Activated naive CD4-positive, alpha-beta T cell treated with anti-CD3 and anti-CD28 coated beads, Interleukin-2, amount 50 U/mL, for 24 hours (primary cell): ENCODE data around the gene MAPK1.
"Not testable (repeated sequence)": the region's sequence is repeated elsewhere in the genome, so short reads cannot be mapped to it uniquely, and the experiment has no call there.

Experiments
- H3K27ac Mint-ChIP-seq: one replicate; pipeline ENCODE4 v1.8.0; 2021; ENCODE audit warnings: mild to moderate bottlenecking, mixed read lengths
- H3K27me3 Mint-ChIP-seq: one replicate; pipeline ENCODE4 v1.8.0; 2021; ENCODE audit warnings: mixed read lengths
- H3K36me3 Mint-ChIP-seq: one replicate; pipeline ENCODE4 v1.8.0; 2021; ENCODE audit warnings: mixed read lengths
- H3K4me1 Mint-ChIP-seq: one replicate; pipeline ENCODE4 v1.8.0; 2021; ENCODE audit warnings: mixed read lengths
- H3K4me3 Mint-ChIP-seq: one replicate; pipeline ENCODE4 v1.8.0; 2021; ENCODE audit warnings: mild to moderate bottlenecking, mixed read lengths
- H3K9me3 Mint-ChIP-seq: one replicate; pipeline ENCODE4 v1.8.0; 2021; ENCODE audit warnings: mixed read lengths

MAPK1 gene

DNA sequence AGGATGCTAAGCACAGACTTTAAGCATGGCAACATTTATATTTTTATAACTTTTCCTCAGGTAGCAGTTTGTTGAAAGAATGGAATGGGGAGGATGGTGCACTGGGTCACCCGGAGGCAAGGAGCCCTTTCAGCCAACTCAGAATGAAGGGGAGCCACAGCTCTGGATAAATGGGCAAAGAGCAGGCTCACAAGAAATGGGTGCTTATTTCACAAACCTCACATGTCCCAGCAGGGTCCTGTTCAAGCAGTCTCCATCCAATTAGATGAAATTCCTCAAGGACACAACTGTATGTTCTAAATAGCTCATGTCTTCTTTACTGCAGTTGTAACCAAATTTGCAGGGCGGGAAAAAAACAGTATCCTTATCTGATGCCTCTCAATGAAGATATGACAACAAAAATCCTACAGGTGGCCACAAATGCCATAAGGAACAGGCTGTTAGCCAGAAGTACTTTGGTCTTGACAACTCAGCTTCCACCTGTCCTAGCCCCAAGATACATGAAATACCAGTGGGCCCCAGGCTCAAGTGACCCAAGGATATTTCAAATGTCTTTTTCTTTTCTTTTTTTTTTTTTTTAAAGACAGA is 48.2 kb downstream of the MAPK1 start:
- H3K36me3 Mint-ChIP-seq, result peaks cover 7% of the 10 kb centered on the region
- no peaks in the 10 kb centered on the region for H3K27me3 Mint-ChIP-seq
- peak overlapping the region; percentile 55 for H3K27ac Mint-ChIP-seq
- H3K4me3 Mint-ChIP-seq, result no peak overlapping the region
- H3K4me1 Mint-ChIP-seq, result peaks cover 83% of the 10 kb centered on the region
- no peaks in the 10 kb centered on the region for H3K9me3 Mint-ChIP-seq

DNA sequence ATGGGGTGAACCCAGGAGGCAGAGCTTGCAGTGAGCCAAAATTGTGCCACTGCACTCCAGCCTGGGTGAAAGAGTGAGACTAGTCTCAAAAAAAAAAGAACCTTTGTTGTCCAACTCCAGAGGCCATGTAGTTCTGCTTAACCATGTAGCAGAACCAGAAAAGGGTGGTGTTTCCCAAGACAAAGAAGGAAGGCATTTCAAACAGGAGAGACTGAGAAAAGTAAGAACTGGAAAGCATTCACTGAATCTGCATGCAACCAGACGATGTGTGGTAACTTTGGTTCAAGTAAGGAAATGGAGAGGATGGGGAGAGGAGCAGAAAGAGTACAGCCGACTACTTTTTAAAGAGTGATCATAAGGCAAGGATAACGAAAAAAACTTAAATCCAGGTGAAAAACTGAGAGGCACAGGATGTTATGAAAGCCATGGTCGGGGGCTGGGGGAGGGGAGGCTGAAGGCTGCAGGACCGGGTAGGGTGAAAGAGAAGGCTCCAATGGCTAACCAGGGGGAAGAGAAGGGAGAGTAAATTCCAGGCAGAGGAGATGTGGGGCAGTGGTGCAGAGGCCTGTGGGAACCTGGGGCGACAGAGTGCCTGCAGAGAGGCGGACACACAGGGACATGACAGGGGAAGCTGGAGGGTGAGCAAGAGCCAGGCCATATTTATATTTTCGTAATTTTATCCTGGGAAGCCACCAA is 48.8 kb downstream of the MAPK1 start:
- H3K36me3 Mint-ChIP-seq, result peaks cover 9% of the 10 kb centered on the region
- H3K27ac Mint-ChIP-seq, result peak overlapping the region; percentile 63
- H3K4me3 Mint-ChIP-seq, result no peak overlapping the region
- no peaks in the 10 kb centered on the region for H3K9me3 Mint-ChIP-seq
- peaks cover 81% of the 10 kb centered on the region for H3K4me1 Mint-ChIP-seq
- no peaks in the 10 kb centered on the region for H3K27me3 Mint-ChIP-seq

DNA sequence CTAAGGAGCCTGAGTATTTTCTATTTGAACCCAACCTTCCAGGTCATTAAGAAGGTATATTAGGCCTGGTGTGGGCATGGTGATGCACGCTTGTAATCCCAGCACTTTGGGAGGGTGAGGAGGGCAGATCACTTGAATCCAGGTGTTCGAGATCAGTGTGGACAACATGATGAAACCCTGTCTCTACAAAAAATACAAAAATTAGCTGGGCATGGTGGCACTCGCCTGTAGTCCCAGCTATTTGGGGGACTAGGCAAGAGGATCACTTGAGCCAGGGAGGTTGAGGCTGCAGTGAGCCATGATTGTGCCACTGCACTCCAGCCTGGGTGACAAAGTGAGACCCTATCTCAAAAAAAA is 50.0 kb downstream of the MAPK1 start:
- Mint-ChIP-seq H3K4me1 (peaks cover 79% of the 10 kb centered on the region), H3K27ac (peak overlapping the region; percentile 97), H3K36me3 (peaks cover 11% of the 10 kb centered on the region)
- H3K27me3 Mint-ChIP-seq, H3K9me3 Mint-ChIP-seq, H3K4me3 Mint-ChIP-seq: not testable (repeated sequence)

DNA sequence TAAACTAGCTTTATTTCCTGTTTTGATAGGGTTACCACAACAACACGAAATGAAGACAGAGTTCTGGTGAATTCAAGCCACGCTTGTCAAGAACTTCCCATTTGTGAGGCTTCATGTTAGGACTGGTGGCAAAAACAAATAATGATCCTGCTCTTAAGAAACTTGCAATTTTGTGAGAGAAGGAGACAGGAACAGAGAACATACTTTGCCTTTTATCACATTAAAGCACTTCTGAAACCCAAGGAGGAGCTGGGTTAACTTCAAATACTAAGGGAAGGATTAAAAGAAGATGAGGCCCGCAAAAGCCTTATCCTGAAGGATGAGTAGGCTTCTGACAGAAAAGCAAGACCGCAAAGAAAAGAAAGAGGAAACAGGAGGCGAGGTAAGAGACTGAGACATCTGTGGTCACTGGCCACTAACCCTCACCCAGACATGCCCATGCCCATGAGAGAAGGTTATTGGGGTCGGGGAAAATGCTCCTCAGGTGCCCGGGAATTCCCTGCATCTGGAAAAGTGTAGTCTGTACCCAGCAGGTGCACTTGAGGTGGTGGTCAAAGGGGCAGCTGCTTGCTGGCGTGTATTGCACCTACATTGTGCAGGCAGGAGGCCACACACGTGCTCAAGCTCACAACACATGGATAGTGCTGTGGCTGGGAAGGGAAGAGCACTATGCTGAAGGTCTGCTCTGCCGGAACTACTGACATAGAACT is 50.5 kb downstream of the MAPK1 start:
- Mint-ChIP-seq H3K27me3 (no peaks in the 10 kb centered on the region), H3K4me1 (peaks cover 80% of the 10 kb centered on the region), H3K27ac (peak overlapping the region; percentile 97), H3K4me3 (peak overlapping the region; percentile 80), H3K9me3 (no peaks in the 10 kb centered on the region), H3K36me3 (peaks cover 11% of the 10 kb centered on the region)

DNA sequence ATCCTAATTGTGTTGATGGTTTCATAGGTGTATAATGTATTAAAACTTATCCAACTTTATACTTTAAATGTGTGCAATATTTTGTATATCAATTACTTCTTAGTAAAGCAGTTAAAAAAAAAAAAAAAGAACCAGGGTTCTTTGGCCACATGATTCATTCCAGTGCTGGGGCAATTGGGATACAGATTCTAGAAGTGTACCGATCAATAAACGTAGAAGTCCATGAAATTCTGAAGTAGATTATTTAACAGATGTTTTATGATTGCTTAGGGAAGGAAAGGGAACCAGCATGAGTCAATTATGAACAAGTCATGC is 51.0 kb downstream of the MAPK1 start:
- peak overlapping the region; percentile 80 for H3K4me3 Mint-ChIP-seq
- peaks cover 81% of the 10 kb centered on the region for H3K4me1 Mint-ChIP-seq
- no peaks in the 10 kb centered on the region for H3K9me3 Mint-ChIP-seq
- peaks cover 10% of the 10 kb centered on the region for H3K36me3 Mint-ChIP-seq
- no peaks in the 10 kb centered on the region for H3K27me3 Mint-ChIP-seq
- peak overlapping the region; percentile 97 for H3K27ac Mint-ChIP-seq

DNA sequence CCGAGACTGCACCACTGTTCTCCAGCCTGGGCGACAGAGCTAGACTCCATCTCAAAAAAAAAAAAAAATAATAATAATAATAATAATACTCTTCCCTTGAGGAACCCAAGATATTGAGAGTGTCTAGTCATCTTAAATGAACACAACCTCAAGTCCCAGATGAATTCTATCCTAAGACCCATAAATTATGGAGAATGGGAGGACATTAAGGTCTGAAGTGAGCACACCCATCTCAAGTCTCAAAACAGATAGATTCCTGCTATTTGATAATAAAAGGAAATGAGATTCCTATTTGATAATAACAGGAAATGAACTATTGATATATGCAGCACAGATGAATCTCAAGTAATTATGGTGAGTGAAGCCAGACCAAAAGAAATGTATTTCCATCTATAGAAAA is 51.5 kb downstream of the MAPK1 start:
- Mint-ChIP-seq H3K4me3 (no peak overlapping the region), H3K9me3 (no peaks in the 10 kb centered on the region), H3K36me3 (peaks cover 9% of the 10 kb centered on the region), H3K27me3 (no peaks in the 10 kb centered on the region), H3K27ac (peak overlapping the region; percentile 68), H3K4me1 (peaks cover 78% of the 10 kb centered on the region)

DNA sequence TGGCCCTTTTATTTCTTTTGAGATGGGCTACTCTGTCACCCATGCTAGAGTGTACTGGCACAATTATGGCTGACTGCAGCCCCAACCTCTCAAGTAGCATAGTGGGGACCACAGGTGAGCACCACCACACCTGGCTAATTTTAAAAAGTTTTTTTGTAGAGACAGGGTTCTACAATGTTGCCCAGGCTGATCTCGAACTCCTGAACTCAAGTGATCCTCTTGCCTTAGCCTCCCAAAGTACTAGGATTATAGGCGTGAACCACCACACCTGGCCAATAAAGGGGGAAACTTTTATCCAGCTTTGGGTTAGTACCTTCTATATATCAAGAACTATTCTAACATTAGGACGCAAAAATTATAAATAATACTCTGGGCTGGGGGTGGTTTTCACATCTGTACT is 52.1 kb downstream of the MAPK1 start:
- H3K27ac Mint-ChIP-seq, result no peak overlapping the region
- no peaks in the 10 kb centered on the region for H3K27me3 Mint-ChIP-seq
- peaks cover 79% of the 10 kb centered on the region for H3K4me1 Mint-ChIP-seq
- H3K9me3 Mint-ChIP-seq, result no peaks in the 10 kb centered on the region
- no peak overlapping the region for H3K4me3 Mint-ChIP-seq
- peaks cover 9% of the 10 kb centered on the region for H3K36me3 Mint-ChIP-seq

DNA sequence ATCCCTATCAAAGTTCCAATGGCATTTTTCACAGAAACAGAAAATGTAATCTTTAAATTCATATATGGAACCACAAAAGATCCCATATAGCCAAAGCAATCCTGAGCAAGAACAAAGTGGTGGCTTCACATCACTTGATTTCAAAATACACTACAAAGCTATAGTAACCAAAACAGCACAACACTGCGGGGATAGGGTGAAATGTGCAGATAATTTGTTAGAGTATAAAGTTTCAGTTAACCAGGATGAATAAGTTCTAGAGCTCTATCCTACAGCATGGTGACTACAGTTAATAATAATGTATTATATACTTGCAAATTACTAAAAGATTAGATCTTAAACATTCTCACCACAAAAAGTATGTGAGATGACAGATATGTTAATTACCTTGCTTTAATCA is 55.5 kb downstream of the MAPK1 start:
- Mint-ChIP-seq H3K27me3 (no peaks in the 10 kb centered on the region), H3K36me3 (peaks cover 8% of the 10 kb centered on the region), H3K4me1 (peaks cover 67% of the 10 kb centered on the region), H3K27ac (no peak overlapping the region), H3K9me3 (no peaks in the 10 kb centered on the region), H3K4me3 (no peak overlapping the region)

DNA sequence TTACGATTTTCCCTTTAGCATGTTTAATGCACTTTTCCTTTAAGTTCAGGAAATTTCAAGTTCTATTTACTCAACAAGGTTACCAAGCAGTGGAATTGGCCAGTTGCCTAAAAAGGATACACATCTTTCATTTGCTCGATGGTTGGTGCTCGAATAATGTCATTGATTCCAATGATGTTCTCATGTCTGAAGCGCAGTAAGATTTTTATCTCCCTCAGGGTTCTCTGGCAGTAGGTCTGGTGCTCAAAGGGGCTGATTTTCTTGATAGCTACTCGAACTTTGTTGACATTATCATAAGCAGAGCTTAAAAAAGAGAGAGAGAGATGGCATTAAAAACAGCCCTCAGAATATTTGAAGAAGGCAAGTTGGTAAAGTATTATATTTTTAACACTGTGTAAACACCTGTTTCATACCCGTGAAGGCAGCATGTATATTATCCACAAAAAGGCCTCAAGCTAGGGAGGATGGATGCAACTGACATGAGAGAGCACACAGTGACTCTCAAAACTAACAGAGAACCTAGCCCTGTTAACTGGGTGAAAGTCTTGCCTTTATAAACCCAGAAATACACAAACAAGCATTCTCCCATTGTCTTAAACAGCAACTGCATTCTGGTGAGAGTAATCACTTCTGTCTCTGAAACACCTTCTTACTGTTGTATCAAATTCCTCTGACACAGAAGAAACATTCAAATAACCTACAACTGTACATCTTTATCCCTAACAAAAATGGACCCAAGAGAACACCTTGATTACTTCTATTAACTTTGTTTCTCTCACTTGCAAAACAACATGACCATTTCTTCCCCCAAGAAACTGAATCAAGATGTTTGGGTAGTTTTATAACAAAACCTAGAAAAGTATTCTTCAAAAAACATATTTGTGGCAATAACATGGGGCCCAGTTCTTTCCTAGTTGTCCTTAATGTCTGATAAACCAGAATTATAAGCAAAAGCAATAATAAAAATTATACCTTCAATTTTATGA is 59.6 kb downstream of the MAPK1 start:
- Mint-ChIP-seq H3K9me3 (no peaks in the 10 kb centered on the region), H3K4me3 (no peak overlapping the region), H3K36me3 (peaks cover 10% of the 10 kb centered on the region), H3K27ac (peak overlapping the region; percentile 48), H3K27me3 (no peaks in the 10 kb centered on the region), H3K4me1 (peaks cover 38% of the 10 kb centered on the region)

DNA sequence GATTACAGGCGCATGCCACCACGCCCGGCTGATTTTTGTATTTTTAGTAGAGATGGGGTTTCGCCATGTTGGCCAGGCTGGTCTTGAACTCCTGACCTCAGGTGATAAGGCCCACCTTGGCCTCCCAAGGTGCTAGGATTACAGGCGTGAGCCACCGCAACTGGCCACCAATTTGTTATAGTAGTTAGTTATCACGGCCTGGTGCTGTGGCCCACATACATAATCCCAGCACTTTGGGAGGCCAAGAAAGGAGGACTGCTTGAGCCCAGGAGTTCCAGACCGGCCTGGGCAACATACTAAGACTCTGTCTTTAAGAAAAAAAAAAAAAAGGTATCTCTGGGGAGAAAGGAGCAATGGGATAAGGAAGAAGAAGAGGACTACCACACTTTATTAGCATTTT is 62.1 kb downstream of the MAPK1 start:
- peaks cover 22% of the 10 kb centered on the region for H3K36me3 Mint-ChIP-seq
- H3K27ac Mint-ChIP-seq, result peak overlapping the region; percentile 71
- peaks cover 24% of the 10 kb centered on the region for H3K4me1 Mint-ChIP-seq
- H3K4me3 Mint-ChIP-seq, H3K27me3 Mint-ChIP-seq, H3K9me3 Mint-ChIP-seq: not testable (repeated sequence)

DNA sequence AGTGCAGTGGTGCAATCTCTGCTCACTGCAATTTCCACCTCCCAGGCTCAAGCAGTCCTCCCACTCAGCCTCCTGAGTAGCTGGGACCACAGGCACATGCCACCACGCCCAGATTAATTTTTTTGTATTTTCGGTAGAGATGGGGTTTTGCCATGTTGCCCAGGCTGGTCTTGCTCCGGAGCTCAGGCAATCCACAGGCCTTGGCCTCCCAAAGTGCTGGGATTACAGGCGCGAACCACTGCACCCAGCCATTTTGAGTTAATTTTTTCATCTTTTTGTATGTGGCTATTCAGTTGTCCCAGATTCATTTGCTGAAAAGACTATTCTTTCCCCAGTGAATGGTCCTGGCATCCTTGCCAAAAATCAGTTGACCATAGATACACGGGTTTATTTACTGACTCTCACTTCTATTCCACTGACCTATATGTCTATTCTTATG is 63.6 kb downstream of the MAPK1 start:
- H3K36me3 Mint-ChIP-seq, result peaks cover 19% of the 10 kb centered on the region
- H3K4me3 Mint-ChIP-seq, result no peak overlapping the region
- H3K27me3 Mint-ChIP-seq, result no peaks in the 10 kb centered on the region
- H3K27ac Mint-ChIP-seq, result no peak overlapping the region
- peaks cover 19% of the 10 kb centered on the region for H3K4me1 Mint-ChIP-seq
- H3K9me3 Mint-ChIP-seq, result no peaks in the 10 kb centered on the region

DNA sequence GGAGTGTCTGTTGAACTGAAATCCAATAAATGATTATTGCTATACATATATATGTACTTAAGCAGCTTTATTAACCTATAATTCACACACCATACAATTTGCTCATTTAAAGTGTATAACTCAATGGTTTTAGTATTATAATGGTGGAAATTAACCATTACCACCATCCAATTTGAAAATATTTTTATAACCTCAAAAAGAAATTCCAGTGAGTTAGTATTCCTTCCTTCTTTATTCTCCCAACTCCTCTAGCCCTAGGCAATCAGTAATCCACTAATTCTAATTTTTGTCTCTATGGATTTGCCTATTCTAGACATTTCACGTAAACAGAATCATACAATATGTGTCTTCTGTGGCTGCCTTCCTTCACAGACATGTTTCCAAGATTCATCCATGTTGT is 64.8 kb downstream of the MAPK1 start:
- no peak overlapping the region for H3K27ac Mint-ChIP-seq

DNA sequence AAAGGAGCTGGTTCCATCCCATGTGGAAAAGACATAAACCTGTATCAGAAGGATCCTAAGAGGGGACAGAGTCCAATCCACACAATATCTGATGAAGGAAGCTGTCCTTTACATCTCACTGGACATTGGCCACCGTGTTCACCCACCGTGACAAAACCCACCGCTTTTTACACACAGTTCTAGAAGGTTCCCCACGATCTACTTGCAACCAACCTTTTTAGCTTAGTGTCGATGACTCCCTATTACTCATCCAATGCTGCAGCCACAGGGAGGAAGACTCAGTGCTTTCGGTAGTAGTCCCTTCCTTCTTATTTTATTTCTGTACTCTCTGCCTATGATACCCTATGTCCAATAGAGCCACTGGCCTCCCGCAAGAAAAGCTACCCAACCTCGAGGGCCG is 65.4 kb downstream of the MAPK1 start:
- Mint-ChIP-seq H3K36me3 (peaks cover 22% of the 10 kb centered on the region), H3K27ac (no peak overlapping the region), H3K4me1 (peaks cover 5% of the 10 kb centered on the region), H3K4me3 (no peak overlapping the region), H3K27me3 (no peaks in the 10 kb centered on the region), H3K9me3 (no peaks in the 10 kb centered on the region)

More for the DNA sequence above, 64.8 kb downstream of the MAPK1 start:
- Mint-ChIP-seq H3K9me3 (no peaks in the 10 kb centered on the region), H3K36me3 (peaks cover 20% of the 10 kb centered on the region), H3K4me3 (no peak overlapping the region), H3K4me1 (peaks cover 11% of the 10 kb centered on the region), H3K27me3 (no peaks in the 10 kb centered on the region)

DNA sequence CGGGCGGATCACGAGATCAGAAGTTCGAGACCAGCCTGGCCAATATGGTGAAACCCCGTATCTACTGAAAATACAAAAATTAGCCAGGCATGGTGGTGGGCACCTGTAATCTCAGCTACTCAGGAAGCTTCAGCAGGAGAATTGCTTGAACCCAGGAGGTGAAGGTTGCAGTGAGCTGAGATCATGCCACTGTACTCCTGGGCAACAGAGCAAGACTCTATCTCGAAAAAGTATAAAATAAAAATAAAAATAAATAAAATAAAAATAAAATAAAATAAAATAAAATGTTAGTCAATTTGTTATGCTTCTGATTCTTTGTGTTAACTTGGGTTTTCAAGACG is 66.2 kb downstream of the MAPK1 start:
- not testable (repeated sequence) for H3K27me3 Mint-ChIP-seq, H3K9me3 Mint-ChIP-seq, H3K27ac Mint-ChIP-seq, H3K4me3 Mint-ChIP-seq, H3K4me1 Mint-ChIP-seq
- H3K36me3 Mint-ChIP-seq, result peaks cover 20% of the 10 kb centered on the region

DNA sequence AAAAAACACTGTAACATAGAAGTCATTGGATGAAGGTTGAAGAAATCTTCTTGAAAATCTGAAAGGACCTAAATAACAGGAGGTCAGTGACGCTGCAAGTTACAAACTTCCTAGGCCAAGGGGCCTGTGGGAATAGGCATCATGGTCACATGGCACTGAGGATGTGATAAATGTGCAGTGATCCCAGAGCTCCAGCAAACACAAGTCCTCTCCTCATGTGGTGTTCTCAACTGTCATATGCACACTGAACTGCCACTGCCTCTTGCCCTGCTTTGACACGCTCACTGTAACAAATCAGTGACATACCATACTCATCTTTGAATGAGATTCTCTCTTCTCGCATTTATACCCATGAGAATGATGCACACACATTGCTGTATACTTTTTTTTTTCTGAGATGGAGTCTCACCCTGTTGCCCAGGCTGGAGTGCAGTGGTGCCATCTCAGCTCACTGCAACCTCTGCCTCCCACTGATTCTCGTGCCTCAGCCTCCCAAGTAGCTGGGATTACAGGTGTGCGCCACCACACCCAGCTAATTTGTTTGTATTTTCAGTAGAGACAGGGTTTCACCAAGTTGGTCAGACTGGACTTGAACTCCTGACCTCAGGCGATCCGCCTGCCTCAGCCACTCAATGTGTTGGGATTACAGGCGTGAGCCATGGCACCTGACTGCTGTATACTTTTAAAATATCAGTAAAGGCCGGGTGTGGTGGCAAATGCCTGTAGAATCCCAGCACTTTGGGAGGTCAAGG is 66.7 kb downstream of the MAPK1 start:
- H3K4me3 Mint-ChIP-seq, result no peak overlapping the region
- no peaks in the 10 kb centered on the region for H3K9me3 Mint-ChIP-seq
- H3K27ac Mint-ChIP-seq, result no peak overlapping the region
- H3K27me3 Mint-ChIP-seq, result no peaks in the 10 kb centered on the region
- H3K4me1 Mint-ChIP-seq, result peaks cover 4% of the 10 kb centered on the region
- H3K36me3 Mint-ChIP-seq, result peaks cover 21% of the 10 kb centered on the region
